OCI-LY3 (cell line): Measurements from ENCODE around the gene CABLES1.

Experiments used
- EZH2phosphoT487 ChIP-seq: fragments of 200-600 bp; shearing (Covaris generic); IDR thresholded peaks from 2 replicates; pipeline ENCODE4 v1.6.1; 2018; ENCODE audit warnings: antibody characterized with exemption, mixed run types, low read depth
- TF ChIP-seq, protein P1 (sequence below): fragments of 200-600, 300-600 bp; sonication (generic); IDR thresholded peaks from 2 replicates; pipeline ENCODE4 v1.5.1; 2014; ENCODE audit warnings: antibody characterized with exemption, low read length, low read depth

DNA sequence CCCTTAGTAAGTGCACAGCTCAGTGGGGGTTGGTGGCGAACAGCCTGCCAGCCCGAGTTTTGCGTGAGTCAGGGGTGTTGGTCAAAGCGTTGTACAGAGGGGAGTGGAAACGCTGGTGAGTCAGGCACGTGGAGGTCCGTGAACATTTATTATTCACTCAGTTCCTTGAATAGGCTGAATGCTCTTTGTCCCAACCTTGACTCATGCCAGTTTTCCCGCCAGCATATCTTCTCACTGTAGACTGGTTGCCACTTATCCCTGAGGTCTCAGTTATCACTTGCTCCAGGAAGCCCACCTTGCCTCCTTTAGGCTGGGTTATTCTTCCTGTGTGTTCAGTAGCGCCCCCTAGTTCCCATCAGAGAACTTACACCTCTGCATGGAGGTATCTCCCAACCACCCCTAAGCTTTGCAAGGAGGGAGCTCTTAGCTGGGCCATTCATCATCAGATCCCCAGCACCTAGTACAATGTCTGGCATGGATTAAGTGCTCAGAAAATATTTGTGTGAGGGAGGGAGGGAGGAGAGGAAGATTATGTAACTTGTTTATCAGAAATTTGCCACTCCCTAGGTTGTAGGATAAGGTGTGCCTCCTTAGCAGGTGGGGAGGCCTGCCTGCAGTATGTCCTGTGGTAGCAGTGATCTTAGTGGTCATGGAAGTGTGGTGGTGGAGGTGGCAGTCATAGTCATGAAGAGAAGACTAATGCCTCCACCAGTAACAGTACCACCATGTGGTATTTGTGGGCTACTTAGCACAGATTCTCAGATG is 72.1 kb downstream of the CABLES1 start:
- TF ChIP-seq, protein P1, sequence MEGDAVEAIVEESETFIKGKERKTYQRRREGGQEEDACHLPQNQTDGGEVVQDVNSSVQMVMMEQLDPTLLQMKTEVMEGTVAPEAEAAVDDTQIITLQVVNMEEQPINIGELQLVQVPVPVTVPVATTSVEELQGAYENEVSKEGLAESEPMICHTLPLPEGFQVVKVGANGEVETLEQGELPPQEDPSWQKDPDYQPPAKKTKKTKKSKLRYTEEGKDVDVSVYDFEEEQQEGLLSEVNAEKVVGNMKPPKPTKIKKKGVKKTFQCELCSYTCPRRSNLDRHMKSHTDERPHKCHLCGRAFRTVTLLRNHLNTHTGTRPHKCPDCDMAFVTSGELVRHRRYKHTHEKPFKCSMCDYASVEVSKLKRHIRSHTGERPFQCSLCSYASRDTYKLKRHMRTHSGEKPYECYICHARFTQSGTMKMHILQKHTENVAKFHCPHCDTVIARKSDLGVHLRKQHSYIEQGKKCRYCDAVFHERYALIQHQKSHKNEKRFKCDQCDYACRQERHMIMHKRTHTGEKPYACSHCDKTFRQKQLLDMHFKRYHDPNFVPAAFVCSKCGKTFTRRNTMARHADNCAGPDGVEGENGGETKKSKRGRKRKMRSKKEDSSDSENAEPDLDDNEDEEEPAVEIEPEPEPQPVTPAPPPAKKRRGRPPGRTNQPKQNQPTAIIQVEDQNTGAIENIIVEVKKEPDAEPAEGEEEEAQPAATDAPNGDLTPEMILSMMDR, result peak; percentile 49
- TF ChIP-seq EZH2phosphoT487, result no peak
